GM19395 (cell line): ENCODE results near the gene NXN.
"Not testable (repeated sequence)": the region's sequence is repeated elsewhere in the genome, so short reads cannot be mapped to it uniquely, and the experiment has no call there.

Experiments used
- ATAC-seq: cut with Tn5 transposase; IDR thresholded peaks from one replicate; pipeline ENCODE4 v1.9.1; 2021; ENCODE audit warnings: mild to moderate bottlenecking, moderate library complexity; ENCODE audit not compliant: unreplicated experiment

NXN gene

GRCh38 chr17:838486-838885 is 141.1 kb downstream of the NXN start:
- no peak for ATAC-seq

- ATAC-seq = no peak
These were observed 143.4 kb downstream of the NXN start for GRCh38 chr17:836151-836550.

DNA sequence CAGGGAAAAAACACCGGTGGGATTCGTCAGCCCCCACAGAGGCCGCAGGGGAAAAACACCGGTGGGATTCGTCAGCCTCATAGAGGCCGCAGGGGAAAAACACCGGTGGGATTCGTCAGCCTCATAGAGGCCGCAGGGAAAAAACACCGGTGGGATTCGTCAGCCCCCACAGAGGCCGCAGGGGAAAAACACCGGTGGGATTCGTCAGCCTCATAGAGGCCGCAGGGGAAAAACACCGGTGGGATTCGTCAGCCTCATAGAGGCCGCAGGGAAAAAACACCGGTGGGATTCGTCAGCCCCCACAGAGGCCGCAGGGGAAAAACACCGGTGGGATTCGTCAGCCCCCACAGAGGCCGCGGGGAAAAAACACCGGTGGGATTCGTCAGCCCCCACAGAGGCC is 143.9 kb downstream of the NXN start:
- ATAC-seq = not testable (repeated sequence)

DNA sequence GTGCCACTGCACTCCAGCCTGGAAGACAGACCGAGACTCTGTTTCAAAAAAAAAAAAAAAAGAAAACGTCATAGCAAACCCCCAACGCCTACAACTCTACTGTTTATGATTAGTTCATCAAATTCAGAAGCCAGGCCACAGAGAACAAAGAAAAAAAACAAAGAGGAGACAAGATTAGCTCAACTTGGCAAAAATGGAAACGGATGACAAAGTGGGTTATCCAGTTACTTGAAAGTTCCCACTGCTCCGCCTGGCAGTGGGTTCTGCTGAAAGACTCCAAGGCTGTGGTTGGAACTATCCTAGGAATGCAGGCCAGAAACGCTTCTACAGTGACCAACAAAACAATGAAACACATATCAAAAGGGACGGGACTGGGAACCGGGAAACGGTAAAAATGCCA is 144.3 kb downstream of the NXN start:
- no peak for ATAC-seq

GRCh38 chr17:834136-834535 is 145.4 kb downstream of the NXN start:
- no peak for ATAC-seq

GRCh38 chr17:830950-831349 is 148.6 kb downstream of the NXN start:
- ATAC-seq = no peak

GRCh38 chr17:830381-830780 is 149.2 kb downstream of the NXN start:
- ATAC-seq = no peak

DNA sequence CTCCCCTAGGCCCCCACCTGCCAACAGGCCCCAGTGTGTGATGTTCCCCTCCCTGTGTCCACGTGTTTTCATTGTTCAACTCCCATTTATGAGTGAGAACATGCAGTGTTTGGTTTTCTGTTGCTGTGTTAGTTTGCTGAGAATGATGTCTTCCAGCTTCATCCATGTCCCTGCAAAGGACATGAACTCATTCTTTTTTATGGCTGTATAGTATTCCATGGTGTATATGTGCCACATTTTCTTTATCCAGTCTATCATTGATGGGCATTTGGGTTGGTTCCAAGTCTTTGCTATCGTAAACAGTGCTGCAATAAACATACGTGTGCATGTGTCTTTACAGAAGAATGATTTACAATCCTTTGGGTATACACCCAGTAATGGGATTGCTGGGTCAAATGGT is 150.0 kb downstream of the NXN start:
- ATAC-seq = not testable (repeated sequence)

- no peak for ATAC-seq
These were observed 150.8 kb downstream of the NXN start for GRCh38 chr17:828761-829160.

GRCh38 chr17:826778-827177 is 152.8 kb downstream of the NXN start:
- no peak for ATAC-seq

DNA sequence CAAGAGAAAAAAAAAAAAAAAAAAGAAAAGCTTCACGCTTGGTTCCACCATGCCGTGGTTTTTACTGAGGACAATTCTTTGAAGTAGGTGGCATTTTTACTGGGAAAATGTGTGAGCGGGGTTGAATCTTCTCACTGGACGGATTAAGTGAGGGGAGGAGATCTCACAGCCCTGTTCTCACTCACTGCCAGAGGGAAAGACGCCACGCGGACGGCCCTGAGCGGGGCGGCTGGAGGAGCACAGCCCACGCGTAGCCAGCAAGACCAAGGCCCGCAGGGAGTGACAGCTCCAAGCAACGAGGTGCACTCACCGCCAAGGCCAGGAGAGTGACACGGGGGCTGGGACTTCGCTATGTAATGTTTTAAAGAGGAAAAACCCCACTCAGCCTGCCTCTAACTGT is 154.4 kb downstream of the NXN start:
- ATAC-seq = no peak

DNA sequence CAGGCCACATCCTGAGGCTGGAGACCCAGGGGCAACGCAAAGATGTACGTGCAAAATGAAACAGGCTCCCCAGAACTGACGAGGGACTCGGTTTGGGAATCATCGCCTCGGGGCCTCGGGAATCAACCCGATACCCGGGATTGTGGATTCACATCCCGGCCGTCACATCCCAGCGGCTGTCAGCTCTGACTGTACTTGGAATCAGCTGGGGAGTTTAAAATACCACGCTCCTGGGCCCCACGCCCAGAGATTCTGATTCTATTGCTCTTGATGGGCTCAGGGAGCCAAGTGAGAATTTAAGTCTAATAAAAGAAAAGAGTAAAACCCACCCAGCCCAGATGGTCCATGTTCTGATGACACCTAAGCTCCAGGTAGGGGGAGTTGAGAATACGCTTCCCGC is 155.2 kb downstream of the NXN start:
- ATAC-seq = no peak

DNA sequence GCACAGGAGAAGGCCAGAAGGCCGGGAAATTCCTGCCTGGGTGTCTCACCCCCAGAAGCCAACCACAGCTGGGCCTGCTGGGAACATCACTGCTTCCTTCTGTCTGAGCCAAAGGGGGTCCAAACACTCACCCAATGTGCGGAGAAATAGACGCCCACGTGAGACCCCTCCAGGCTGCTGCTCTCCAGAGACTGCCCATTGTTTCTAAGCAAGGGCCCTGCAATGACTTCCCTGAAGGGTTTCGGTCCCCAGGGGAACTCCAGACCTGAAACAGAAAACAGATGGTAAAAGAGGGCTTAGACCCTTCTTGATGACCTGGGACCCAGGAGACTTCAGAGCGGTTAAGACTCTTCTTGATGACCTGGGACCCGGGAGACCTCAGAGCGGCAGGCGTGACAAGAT is 156.1 kb downstream of the NXN start:
- no peak for ATAC-seq

- ATAC-seq = no peak
These were observed 160.3 kb downstream of the NXN start for GRCh38 chr17:819251-819650.

GRCh38 chr17:814371-814770 is 165.2 kb downstream of the NXN start:
- ATAC-seq = no peak

DNA sequence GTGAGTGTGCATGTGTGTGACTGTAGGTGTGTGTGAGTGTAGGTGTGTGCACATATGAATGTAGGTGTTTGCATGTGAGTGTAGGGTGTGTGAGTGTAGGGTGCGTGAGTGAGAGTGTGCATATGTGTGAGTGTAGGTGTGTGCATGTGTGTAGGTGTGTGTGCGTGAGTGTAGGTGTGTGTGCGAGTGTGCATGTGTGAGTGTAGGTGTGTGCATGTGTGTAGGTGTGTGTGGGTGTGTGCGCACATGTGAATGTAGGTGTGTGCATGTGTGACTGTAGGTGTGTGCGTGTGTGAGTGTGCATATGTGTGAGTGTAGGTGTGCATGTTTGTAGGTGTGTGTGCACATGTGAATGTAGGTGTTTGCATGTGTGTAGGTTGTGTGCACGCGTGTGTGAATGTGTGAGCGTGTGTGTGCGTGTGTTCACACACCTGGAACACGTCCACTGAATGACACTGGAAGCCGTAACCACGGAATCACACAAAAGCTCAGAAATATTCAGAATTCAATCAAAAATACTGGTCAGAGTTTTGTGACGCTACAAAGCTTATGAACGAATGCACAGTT is 166.9 kb downstream of the NXN start:
- ATAC-seq = no peak

GRCh38 chr17:811051-811784 is 168.4 kb downstream of the NXN start:
- ATAC-seq = no peak

- no peak for ATAC-seq
These were observed 171.9 kb downstream of the NXN start for GRCh38 chr17:807523-808294.

DNA sequence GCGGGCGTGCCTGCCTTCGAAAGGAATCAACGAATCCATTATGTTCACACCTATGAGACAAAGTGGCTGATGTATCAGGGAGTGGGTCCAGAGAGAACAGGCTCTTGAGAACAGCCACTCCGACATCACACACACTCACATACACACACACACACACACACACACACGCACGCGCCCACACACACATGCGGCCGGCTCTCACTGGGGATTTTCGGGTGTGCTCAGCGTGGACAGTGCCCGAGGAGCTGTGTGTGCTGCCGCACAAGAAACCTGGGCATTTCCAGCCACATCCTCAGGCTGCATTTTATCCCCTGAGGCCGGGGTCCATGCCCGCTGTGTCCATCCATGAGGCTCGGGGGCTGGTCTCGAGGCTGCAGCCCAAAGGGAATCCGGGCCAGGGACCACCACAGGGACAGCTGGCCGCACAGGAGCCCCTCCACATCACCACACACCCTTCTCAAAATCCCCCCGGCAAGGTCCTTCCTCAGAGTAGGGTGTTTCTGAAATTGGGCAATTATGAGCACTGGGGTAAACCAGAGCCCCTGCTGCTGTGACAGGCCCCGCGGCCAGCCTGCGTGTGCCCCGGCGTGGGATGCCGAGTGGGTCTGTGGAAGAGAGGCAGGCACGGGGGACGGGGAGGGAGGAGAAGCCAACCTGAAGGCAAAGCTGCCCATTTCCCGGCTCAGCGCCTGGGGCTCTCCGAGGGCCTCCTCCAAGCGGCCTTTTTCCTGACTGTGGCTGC is 172.6 kb downstream of the NXN start:
- no peak for ATAC-seq

DNA sequence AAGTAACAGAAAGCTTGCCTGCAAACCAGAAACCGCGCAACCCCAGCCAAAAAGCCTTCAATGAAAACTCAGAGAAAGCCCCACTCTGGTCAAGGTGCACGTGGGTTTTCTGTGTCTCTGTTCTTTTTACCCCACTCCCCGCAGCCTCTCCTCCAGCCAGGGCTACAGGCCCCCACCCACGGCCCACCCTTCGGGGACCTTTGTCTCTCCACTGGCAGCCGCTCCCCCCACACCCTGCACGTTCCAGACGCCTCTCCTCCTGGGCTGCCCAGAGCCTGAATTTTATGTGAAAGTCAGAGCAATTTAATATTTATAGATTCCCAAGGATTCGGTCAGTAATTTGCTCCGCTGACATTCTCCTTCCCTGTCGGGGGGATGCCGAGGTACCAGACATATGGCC is 173.2 kb downstream of the NXN start:
- no peak for ATAC-seq

- ATAC-seq = not testable (repeated sequence)
These were observed 173.7 kb downstream of the NXN start for GRCh38 chr17:805886-806285.
